KMS-11 (cell line): Measurements from ENCODE around the gene KRABD2.

ENCODE experiments used
- H2AFZ ChIP-seq: fragments of 200-600 bp; sonication (generic); 2 replicates; pipeline ENCODE4 v1.6.1; 2016; ENCODE audit warnings: antibody characterized with exemption, mixed run types, low read depth
- H3K27ac ChIP-seq: fragments of 200-600 bp; sonication (generic); 2 replicates; pipeline ENCODE4 v1.6.1; 2016; ENCODE audit warnings: mild to moderate bottlenecking, mixed run types
- H3K27me3 ChIP-seq: fragments of 200-600 bp; sonication (generic); 2 replicates; pipeline ENCODE4 v1.6.1; 2017; ENCODE audit warnings: mild to moderate bottlenecking, low read depth, mixed run types, moderate library complexity; ENCODE audit not compliant: insufficient read depth
- H3K36me3 ChIP-seq: fragments of 200-600 bp; sonication (generic); 2 replicates; pipeline ENCODE4 v1.6.1; 2017; ENCODE audit warnings: mild to moderate bottlenecking, mixed run types; ENCODE audit not compliant: insufficient read depth
- H3K4me1 ChIP-seq: fragments of 200-600 bp; sonication (generic); 2 replicates; pipeline ENCODE4 v1.6.1; 2016; ENCODE audit warnings: mild to moderate bottlenecking, low read depth, mixed run types; ENCODE audit not compliant: poor library complexity, severe bottlenecking
- H3K4me2 ChIP-seq: fragments of 200-600 bp; sonication (generic); 2 replicates; pipeline ENCODE4 v1.7.0; 2016; ENCODE audit warnings: mild to moderate bottlenecking, mixed run types
- H3K4me3 ChIP-seq: fragments of 200-600 bp; sonication (generic); IDR thresholded peaks from 2 replicates; pipeline ENCODE4 v1.6.1; 2017; ENCODE audit warnings: low read depth, low read length, mixed read lengths; ENCODE audit not compliant: insufficient read depth
- H3K79me2 ChIP-seq: fragments of 200-600 bp; sonication (generic); 2 replicates; pipeline ENCODE4 v1.6.1; 2016; ENCODE audit warnings: low read depth, mixed run types; ENCODE audit not compliant: insufficient read depth
- H3K9ac ChIP-seq: fragments of 200-600 bp; sonication (generic); 2 replicates; pipeline ENCODE4 v1.6.1; 2016; ENCODE audit warnings: mild to moderate bottlenecking, mixed run types
- H4K20me1 ChIP-seq: fragments of 200-600 bp; sonication (generic); 2 replicates; pipeline ENCODE4 v1.6.1; 2016; ENCODE audit warnings: mild to moderate bottlenecking, mixed run types; ENCODE audit not compliant: insufficient read depth
- TF ChIP-seq, protein P1 (sequence below): fragments of 200-600 bp; sonication (generic); conservative IDR thresholded peaks from 2 replicates; pipeline ENCODE4 v1.6.1; 2017; ENCODE audit warnings: low read depth, mild to moderate bottlenecking, antibody characterized with exemption, low read length, moderate library complexity, mixed read lengths

KRABD2 gene

DNA sequence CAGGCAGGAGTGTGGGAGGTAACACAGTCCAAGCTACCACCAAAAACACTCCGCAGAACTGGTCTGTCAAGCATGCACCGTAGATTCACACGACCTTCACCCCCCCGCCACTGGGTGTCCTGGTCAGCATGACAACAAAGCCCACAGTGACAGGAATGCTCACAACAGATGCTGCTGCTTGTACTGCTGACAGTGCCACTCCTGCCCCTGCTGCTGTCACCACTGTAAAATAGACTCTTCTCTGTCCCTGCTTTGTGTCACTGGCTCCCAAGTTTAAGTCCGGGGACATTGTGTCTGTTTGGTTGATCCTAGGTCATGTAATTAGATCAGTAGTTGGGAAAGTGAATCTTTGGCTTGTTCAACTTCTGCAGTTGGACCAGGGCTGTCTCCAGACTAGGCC, 43.8 kb downstream of the KRABD2 start:
- H2AFZ ChIP-seq, result no peak overlapping the region
- TF ChIP-seq, protein P1, sequence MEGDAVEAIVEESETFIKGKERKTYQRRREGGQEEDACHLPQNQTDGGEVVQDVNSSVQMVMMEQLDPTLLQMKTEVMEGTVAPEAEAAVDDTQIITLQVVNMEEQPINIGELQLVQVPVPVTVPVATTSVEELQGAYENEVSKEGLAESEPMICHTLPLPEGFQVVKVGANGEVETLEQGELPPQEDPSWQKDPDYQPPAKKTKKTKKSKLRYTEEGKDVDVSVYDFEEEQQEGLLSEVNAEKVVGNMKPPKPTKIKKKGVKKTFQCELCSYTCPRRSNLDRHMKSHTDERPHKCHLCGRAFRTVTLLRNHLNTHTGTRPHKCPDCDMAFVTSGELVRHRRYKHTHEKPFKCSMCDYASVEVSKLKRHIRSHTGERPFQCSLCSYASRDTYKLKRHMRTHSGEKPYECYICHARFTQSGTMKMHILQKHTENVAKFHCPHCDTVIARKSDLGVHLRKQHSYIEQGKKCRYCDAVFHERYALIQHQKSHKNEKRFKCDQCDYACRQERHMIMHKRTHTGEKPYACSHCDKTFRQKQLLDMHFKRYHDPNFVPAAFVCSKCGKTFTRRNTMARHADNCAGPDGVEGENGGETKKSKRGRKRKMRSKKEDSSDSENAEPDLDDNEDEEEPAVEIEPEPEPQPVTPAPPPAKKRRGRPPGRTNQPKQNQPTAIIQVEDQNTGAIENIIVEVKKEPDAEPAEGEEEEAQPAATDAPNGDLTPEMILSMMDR, result no peak
- no peaks in the 10 kb centered on the region for H3K27me3 ChIP-seq
- H3K4me2 ChIP-seq, result no peak overlapping the region
- H4K20me1 ChIP-seq, result no peaks in the 10 kb centered on the region
- no peak overlapping the region for H3K27ac ChIP-seq
- H3K36me3 ChIP-seq, result no peaks in the 10 kb centered on the region
- H3K9ac ChIP-seq, result no peak overlapping the region
- no peak overlapping the region for H3K4me3 ChIP-seq
- no peaks in the 10 kb centered on the region for H3K79me2 ChIP-seq
- no peaks in the 10 kb centered on the region for H3K4me1 ChIP-seq

DNA sequence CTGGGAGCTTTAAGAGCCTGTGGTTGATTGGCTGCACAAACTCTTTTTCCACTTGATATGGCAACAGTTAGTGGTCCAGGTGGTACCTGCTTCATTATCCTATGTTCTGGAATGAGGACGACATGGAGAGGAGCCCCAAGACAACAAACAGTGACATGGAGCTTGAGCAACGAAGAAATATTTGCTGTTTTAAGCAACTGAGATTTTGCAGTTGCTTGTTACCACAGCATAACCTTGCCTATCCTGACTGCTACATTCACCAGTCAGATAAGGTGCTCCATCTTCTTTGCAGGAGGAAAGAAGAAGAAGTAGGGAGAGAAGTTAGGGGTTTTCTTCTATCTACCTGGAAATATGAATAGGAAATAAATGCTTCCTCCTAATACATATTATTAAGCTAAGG, 44.4 kb downstream of the KRABD2 start:
- no peak overlapping the region for H2AFZ ChIP-seq
- no peak overlapping the region for H3K4me3 ChIP-seq
- H3K4me2 ChIP-seq, result no peak overlapping the region
- H3K4me1 ChIP-seq, result no peaks in the 10 kb centered on the region
- no peaks in the 10 kb centered on the region for H3K27me3 ChIP-seq
- no peak overlapping the region for H3K9ac ChIP-seq
- TF ChIP-seq, protein P1, result no peak
- no peaks in the 10 kb centered on the region for H3K79me2 ChIP-seq
- H3K36me3 ChIP-seq, result no peaks in the 10 kb centered on the region
- no peak overlapping the region for H3K27ac ChIP-seq
- no peaks in the 10 kb centered on the region for H4K20me1 ChIP-seq

DNA sequence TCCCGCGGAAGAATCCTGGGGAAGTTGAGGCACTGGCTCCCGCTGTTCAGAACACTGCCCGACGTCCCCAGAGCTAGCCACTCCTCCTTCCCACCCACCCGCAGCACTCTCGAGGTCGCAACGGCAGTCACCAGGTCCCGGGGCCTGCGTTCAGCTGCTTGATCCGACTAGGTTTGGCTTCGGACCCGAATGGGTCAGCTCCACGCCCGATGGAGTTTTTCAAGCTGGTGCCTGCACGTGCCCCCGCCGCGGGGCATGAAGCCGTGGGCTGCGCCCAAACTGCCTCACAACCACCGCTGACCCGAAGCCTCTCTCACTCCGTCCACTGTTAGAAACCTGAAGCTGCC, 49.2 kb downstream of the KRABD2 start:
- Histone ChIP-seq H3K27me3 (no peaks in the 10 kb centered on the region), H3K4me3 (no peak overlapping the region), H3K27ac (no peak overlapping the region), H3K4me1 (no peaks in the 10 kb centered on the region), H3K79me2 (no peaks in the 10 kb centered on the region), H3K36me3 (no peaks in the 10 kb centered on the region), H3K9ac (no peak overlapping the region), H3K4me2 (no peak overlapping the region), H2AFZ (no peak overlapping the region), H4K20me1 (no peaks in the 10 kb centered on the region)
- TF ChIP-seq, protein P1, result no peak
